Astrocyte of the cerebellum (primary cell): Measurements from ENCODE around the gene PORCN.

ENCODE experiments used
- DNase-seq: peaks from one replicate; pipeline ENCODE4 v3.0.0-alpha.2; 2011; ENCODE audit warnings: low read depth
- H3K4me3 ChIP-seq: 2 replicates; pipeline ENCODE4 v1.5.1; 2011; ENCODE audit warnings: mild to moderate bottlenecking, low read depth, low read length, moderate library complexity
- in situ Hi-C: cut with HindIII; loops from 2 replicates; pipeline ENCODE4 v1.10.0; 2017; ENCODE audit warnings: low sequenced_read_pairs
- TF ChIP-seq, protein P1 (sequence below): IDR thresholded peaks from 2 replicates; pipeline ENCODE4 v1.5.1; 2012; ENCODE audit warnings: low read length, low read depth, moderate library complexity, mild to moderate bottlenecking; ENCODE audit errors: missing control alignments

Gene PORCN

DNA sequence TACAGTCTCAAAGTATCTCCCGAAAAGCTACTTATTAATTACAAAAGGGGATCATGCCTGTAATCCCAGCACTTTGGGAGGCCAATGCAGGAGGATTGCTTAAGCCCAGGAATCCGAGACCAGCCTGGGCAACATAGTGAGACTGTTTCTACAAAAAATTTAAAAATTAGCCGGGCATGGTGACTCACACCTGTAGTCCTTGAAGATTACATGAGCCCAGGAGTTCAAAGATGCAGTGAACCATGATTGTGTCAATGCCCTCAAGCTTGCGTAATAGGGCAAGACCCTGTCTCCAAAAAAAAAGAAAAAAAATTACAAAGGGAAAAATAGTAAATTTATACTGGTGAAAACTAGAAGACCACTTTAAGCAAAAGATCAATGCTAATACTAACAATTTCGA, 3.3 kb upstream of the PORCN start:
- in situ Hi-C loops, result no loop called here

DNA sequence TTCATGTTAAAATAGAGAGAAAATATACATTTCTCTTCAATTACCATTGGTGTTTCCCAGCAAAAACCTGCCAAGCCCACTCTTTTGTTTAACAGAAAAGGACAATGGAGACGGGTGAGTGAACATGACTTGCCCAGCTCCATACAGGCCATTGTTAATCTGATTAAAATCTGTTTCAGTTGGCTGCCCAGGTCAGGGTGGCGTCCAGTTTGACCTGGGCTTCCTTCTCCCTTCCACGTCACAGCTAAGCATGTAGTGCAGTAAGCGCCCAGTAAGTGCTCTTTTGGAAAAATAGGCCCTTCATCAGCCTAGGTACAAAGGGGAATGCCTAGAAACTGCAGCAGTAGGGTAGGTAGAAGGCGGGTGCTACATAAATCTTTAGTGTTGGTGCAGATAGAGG, 1.5 kb upstream of the PORCN start:
- no peak overlapping the region for H3K4me3 ChIP-seq
- in situ Hi-C loops, result no loop called here
- no peak for DNase-seq
- TF ChIP-seq, protein P1, sequence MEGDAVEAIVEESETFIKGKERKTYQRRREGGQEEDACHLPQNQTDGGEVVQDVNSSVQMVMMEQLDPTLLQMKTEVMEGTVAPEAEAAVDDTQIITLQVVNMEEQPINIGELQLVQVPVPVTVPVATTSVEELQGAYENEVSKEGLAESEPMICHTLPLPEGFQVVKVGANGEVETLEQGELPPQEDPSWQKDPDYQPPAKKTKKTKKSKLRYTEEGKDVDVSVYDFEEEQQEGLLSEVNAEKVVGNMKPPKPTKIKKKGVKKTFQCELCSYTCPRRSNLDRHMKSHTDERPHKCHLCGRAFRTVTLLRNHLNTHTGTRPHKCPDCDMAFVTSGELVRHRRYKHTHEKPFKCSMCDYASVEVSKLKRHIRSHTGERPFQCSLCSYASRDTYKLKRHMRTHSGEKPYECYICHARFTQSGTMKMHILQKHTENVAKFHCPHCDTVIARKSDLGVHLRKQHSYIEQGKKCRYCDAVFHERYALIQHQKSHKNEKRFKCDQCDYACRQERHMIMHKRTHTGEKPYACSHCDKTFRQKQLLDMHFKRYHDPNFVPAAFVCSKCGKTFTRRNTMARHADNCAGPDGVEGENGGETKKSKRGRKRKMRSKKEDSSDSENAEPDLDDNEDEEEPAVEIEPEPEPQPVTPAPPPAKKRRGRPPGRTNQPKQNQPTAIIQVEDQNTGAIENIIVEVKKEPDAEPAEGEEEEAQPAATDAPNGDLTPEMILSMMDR, result no peak

More for the DNA sequence above, 3.3 kb upstream of the PORCN start:
- no peak overlapping the region for H3K4me3 ChIP-seq
- no peak for DNase-seq
- TF ChIP-seq, protein P1, result no peak

DNA sequence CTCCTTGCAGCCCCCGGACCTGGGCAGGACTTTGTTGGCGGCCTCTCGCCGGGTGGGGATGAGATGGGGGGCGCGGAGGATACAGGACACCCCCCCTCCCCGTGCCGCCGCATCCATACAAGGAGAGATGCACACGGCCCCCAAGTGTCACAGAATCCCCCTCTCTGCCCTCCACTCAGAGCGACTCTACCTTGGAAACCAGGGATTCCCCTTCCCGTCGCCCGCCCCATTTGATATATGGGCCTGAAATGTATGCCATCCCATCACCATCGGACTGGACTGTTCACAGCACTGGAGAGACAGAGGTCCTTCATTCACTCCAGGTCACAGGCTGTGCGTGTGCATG, 426 bp downstream of the PORCN start:
- TF ChIP-seq, protein P1, result no peak
- H3K4me3 ChIP-seq, result peak overlapping the region; percentile 54
- no peak for DNase-seq
- in situ Hi-C loops, result no loop called here

DNA sequence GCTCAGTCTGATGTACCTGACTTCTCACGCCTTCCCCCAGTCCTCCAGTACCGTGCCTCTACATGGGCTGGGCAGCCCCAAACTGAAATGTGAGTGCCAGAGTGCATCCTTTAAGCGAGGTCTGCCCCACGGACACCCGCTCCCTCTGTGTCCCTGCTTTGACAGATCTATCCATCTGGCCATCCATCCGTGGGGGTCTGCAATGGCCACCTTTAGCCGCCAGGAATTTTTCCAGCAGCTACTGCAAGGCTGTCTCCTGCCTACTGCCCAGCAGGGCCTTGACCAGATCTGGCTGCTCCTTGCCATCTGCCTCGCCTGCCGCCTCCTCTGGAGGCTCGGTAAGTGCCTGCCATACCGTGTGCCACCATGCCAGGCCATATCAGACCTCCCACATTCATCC, 827 bp downstream of the PORCN start:
- in situ Hi-C loops, result no loop called here
- H3K4me3 ChIP-seq, result peak overlapping the region; percentile 54
- DNase-seq, result no peak
- TF ChIP-seq, protein P1, result no peak

DNA sequence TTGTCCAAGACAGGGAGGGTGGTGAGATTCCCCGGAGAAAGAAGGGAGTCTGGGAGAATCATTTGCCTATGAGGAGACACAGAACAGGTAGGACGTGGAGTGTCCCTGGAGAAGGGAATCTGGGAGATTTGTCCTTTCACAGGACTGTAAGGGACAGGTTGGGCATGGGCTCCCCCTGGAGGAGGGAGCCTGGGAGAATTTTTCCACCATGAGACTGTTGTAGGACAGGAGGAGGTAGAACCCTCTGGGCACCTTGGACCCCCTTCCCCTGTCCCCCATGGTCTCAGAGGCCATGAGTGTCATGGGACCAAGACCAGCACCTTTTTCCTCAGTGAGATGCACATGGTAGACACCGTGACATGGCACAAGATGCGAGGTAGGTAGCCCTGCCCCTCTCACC, 2.8 kb downstream of the PORCN start:
- in situ Hi-C loops, result no loop called here
- TF ChIP-seq, protein P1, result peak; percentile 47
- H3K4me3 ChIP-seq, result no peak overlapping the region
- DNase-seq, result no peak

DNA sequence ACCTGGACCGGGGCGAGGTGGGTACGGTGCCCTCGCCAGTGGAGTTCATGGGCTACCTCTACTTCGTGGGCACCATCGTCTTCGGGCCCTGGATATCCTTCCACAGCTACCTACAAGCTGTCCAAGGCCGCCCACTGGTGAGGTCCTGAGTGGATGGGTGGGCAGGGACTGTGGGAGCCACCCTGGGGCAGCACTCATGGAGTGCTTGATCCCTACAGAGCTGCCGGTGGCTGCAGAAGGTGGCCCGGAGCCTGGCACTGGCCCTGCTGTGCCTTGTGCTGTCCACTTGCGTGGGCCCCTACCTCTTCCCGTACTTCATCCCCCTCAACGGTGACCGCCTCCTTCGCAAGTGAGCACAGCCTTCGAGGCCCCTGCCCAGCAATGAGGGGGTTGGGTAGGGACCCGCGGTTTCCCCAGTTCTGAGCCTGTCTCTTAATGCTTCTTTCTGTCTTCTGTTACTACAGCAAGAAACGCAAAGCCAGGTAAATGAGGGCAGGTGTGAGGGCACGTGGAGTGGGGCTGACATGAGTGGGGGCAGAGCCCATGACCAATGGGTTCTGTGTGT, 3.7 kb downstream of the PORCN start:
- TF ChIP-seq, protein P1, result no peak
- DNase-seq, result no peak
- in situ Hi-C loops, result no loop called here
- no peak overlapping the region for H3K4me3 ChIP-seq

DNA sequence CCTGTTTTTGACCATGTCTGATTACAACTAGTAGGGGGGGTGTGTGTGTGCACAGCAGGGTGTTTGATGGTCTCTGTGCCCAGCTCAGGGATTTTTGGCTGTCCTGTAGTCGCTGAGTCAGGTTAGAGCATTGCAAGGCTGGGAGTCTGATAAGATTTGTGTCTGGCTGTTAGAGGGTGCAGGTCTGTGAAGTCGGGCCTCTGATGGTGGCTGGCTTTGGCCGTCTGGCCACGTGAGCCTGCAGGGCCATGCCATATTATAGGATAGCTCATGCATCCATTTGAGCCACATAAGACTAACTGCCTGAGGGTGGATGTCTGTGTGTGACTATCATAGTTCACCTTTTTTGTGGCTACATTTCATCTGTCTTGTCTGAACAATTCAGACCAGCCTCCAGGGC, 4.9 kb downstream of the PORCN start:
- in situ Hi-C loops, result no loop called here
- TF ChIP-seq, protein P1, result no peak
- no peak overlapping the region for H3K4me3 ChIP-seq
- no peak for DNase-seq
